Type B pancreatic cell (in vitro differentiated cells): Measurements from ENCODE around the gene MYO9A. TPM values are rescaled to one million over a fixed set of nuclear protein-coding genes. Genes with fewer than 3 reads are reported as not detected.
"Not testable (repeated sequence)": the region's sequence is repeated elsewhere in the genome, so short reads cannot be mapped to it uniquely, and the experiment has no call there.

Experiments used
- DNase-seq: peaks from one replicate; pipeline ENCODE4 v3.0.0; 2021; ENCODE audit warnings: mixed read lengths; ENCODE audit not compliant: unreplicated experiment; ENCODE audit errors: extremely low spot score
- H3K27ac Mint-ChIP-seq: 2 replicates; pipeline ENCODE4 v1.8.0; 2021; ENCODE audit warnings: mild to moderate bottlenecking, mixed read lengths
- H3K27me3 Mint-ChIP-seq: 2 replicates; pipeline ENCODE4 v1.8.0; 2021; ENCODE audit warnings: mixed read lengths
- H3K36me3 Mint-ChIP-seq: 2 replicates; pipeline ENCODE4 v1.8.0; 2021; ENCODE audit warnings: mixed read lengths
- H3K4me1 Mint-ChIP-seq: one replicate; pipeline ENCODE4 v1.8.0; 2021; ENCODE audit warnings: mixed read lengths; ENCODE audit not compliant: unreplicated experiment
- H3K4me3 Mint-ChIP-seq: 2 replicates; pipeline ENCODE4 v1.8.0; 2021; ENCODE audit warnings: mild to moderate bottlenecking, mixed read lengths
- H3K9me3 Mint-ChIP-seq: 2 replicates; pipeline ENCODE4 v1.8.0; 2021; ENCODE audit warnings: mixed read lengths
- CTCF ChIP-seq: fragments of 200-600 bp; sonication (generic); conservative IDR thresholded peaks from 2 replicates; pipeline ENCODE4 v1.5.0; 2021; ENCODE audit warnings: antibody characterized with exemption, mild to moderate bottlenecking
- total RNA-seq: library from RNA; stranded (reverse); gene quantifications from 2 replicates; pipeline ENCODE4 v1.2.1, GENCODE V29; 2021; ENCODE audit warnings: low replicate concordance

The MYO9A gene
- total RNA-seq, 1 donor from 2014 or later = 43.4 TPM

GRCh38 chr15:72005483-72005882 is 112.5 kb downstream of the MYO9A start:
- Mint-ChIP-seq H3K4me1 (peaks cover 5% of the 10 kb centered on the region), H3K27ac (peak overlapping the region; percentile 6), H3K9me3 (no peaks in the 10 kb centered on the region), H3K36me3 (peaks cover 20% of the 10 kb centered on the region), H3K4me3 (no peak overlapping the region), H3K27me3 (no peaks in the 10 kb centered on the region)
- DNase-seq = no peak
- no peak for TF ChIP-seq CTCF

- Mint-ChIP-seq H3K4me3 (no peak overlapping the region), H3K36me3 (peaks cover 23% of the 10 kb centered on the region), H3K27me3 (no peaks in the 10 kb centered on the region), H3K4me1 (no peaks in the 10 kb centered on the region), H3K27ac (no peak overlapping the region), H3K9me3 (no peaks in the 10 kb centered on the region)
- DNase-seq = no peak
- TF ChIP-seq CTCF = no peak
These were observed 118.1 kb downstream of the MYO9A start for GRCh38 chr15:71999807-72000206.

GRCh38 chr15:71998717-71999116 is 119.2 kb downstream of the MYO9A start:
- not testable (repeated sequence) for H3K9me3 Mint-ChIP-seq, H3K4me1 Mint-ChIP-seq, DNase-seq

GRCh38 chr15:71997691-71998090 is 120.3 kb downstream of the MYO9A start:
- H3K27me3 Mint-ChIP-seq = no peaks in the 10 kb centered on the region
- H3K4me3 Mint-ChIP-seq = no peak overlapping the region
- DNase-seq = no peak
- H3K27ac Mint-ChIP-seq = no peak overlapping the region
- H3K9me3 Mint-ChIP-seq = no peaks in the 10 kb centered on the region
- H3K36me3 Mint-ChIP-seq = peaks cover 27% of the 10 kb centered on the region
- no peaks in the 10 kb centered on the region for H3K4me1 Mint-ChIP-seq
- no peak for TF ChIP-seq CTCF

More at GRCh38 chr15:71998717-71999116, 119.2 kb downstream of the MYO9A start:
- not testable (repeated sequence) for H3K27me3 Mint-ChIP-seq, H3K27ac Mint-ChIP-seq, H3K4me3 Mint-ChIP-seq
- peaks cover 27% of the 10 kb centered on the region for H3K36me3 Mint-ChIP-seq

GRCh38 chr15:71975816-71976150 is 142.2 kb downstream of the MYO9A start:
- Mint-ChIP-seq H3K4me3 (peak overlapping the region; percentile 87), H3K4me1 (peaks cover 10% of the 10 kb centered on the region), H3K27me3 (no peaks in the 10 kb centered on the region), H3K9me3 (peaks cover 5% of the 10 kb centered on the region), H3K27ac (peak overlapping the region; percentile 100), H3K36me3 (peaks cover 31% of the 10 kb centered on the region)
- no peak for DNase-seq
- TF ChIP-seq CTCF = no peak

- H3K27ac Mint-ChIP-seq = peak overlapping the region; percentile 100
These were observed 143.7 kb downstream of the MYO9A start for GRCh38 chr15:71974211-71974610.

More at GRCh38 chr15:71974211-71974610, 143.7 kb downstream of the MYO9A start:
- peaks cover 5% of the 10 kb centered on the region for H3K9me3 Mint-ChIP-seq
- no peaks in the 10 kb centered on the region for H3K27me3 Mint-ChIP-seq
- H3K4me1 Mint-ChIP-seq = peaks cover 10% of the 10 kb centered on the region
- H3K4me3 Mint-ChIP-seq = peak overlapping the region; percentile 87
- H3K36me3 Mint-ChIP-seq = peaks cover 30% of the 10 kb centered on the region
- DNase-seq = no peak
- no peak for TF ChIP-seq CTCF
